DMS153 treated with DMSO at 0.1 percent for 48 hours (cell line): ENCODE data around the gene WDFY4.

Source experiments
- DNase-seq: peaks from one replicate; lab custom pipeline; 2025; ENCODE audit not compliant: unreplicated experiment; lab: John Stamatoyannopoulos, UW

WDFY4 gene

GRCh38 chr10:48897441-48897790 is 212.7 kb downstream of the WDFY4 start:
- no peak for DNase-seq

DNA sequence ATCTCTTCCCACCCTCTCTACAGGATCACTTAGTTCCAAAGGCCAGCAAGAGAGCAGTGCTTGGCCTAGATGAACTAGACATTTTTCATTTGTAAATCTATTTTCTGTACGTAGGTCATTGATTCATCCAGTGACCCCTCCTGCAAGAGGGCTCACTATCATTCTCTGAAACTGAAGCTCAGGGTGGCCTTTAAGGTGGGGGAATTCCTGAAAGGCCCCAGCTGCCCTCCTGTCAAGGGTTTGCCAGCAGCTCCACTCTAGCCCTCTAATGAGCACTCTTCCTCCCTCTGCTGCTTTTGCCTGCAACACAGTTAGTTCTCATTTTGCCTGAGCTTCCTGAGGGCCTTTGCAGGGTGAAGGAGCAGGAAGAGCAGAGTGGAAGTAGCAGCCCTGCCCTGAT is 213.8 kb downstream of the WDFY4 start:
- no peak for DNase-seq

GRCh38 chr10:48899781-48900180 is 215.1 kb downstream of the WDFY4 start:
- DNase-seq, result no peak

DNA sequence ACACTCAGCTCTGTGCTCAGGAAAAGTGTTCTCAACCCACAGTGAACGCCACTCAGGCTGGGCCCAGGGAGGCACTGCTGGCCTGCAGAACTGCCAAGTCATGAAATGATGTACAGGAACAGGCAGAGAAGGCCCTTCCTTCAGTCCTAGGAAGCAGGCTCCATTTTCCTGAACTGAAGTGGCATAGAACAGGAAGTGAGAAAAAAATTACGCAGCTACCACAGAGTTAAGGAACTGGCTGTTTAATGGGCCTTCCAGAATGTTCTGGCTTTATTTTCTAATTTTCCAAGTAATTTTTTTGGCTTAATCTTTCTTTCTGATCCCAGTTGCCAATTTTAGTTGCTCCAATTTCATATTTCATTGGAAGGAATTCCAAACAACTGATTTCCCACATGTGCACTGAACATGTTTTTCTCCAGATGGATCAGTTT is 215.7 kb downstream of the WDFY4 start:
- no peak for DNase-seq

GRCh38 chr10:48901319-48901718 is 216.6 kb downstream of the WDFY4 start:
- DNase-seq, result no peak

GRCh38 chr10:48902096-48902495 is 217.4 kb downstream of the WDFY4 start:
- no peak for DNase-seq

DNA sequence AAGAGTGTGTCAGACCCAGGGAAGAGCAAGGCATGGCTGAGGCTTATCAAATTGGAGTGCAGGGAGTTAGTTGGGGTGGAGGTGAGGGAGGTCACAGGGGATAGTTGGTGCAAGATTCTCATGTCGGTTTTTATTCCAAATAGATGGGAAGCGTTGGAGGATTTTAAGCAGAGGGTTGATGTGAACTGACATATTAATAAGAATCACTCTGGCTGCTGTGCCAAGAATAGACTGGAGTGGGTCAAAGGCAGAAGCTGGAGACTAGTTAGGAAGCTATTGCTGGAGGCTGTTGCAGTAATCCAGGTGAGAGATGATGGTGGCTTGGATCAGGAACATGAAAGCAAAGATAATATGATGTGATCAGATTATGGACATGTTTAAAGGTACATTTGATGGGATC is 218.5 kb downstream of the WDFY4 start:
- DNase-seq, result no peak

GRCh38 chr10:48904861-48905260 is 220.2 kb downstream of the WDFY4 start:
- DNase-seq, result no peak

DNA sequence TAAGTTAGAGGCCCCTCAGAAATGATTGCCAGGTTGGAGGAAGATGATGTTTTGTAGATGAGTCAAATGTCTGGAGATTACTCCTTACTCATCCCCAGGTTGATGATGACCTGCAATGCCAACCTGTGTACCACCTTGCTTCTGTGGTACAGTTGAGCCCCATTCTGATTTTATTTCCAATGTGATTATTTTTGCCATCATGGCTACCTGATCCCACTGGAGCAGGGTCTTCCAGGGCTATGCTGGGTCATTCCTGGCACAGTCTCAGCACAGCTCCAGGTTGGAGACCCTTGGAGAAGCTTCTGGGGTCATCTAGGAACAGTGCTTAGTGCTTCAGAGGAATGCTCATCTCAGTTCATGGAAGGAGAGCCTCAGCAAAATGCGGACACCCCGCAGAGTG is 220.6 kb downstream of the WDFY4 start:
- DNase-seq, result no peak

DNA sequence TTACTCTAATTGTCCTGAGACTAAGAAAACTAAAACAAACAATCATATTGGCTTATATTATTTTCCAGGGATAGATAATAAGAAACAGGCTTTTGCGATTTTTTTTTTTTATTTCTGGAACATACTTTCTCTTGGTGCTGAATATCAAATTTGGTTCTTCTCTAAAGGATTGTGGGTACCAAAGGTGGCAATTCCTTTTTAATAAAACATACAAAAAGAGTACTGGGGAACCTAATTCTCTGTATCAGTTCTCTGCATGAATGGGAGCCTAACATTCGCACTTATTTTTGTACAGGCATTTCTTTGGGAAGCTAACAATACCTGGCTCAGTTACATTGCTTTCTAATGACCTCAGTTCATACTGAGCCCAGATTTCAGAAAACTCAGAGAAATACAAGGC is 222.2 kb downstream of the WDFY4 start:
- DNase-seq, result no peak

- no peak for DNase-seq
Measured at GRCh38 chr10:48907730-48908129, 223.1 kb downstream of the WDFY4 start.

GRCh38 chr10:48910548-48910947 is 225.9 kb downstream of the WDFY4 start:
- no peak for DNase-seq

DNA sequence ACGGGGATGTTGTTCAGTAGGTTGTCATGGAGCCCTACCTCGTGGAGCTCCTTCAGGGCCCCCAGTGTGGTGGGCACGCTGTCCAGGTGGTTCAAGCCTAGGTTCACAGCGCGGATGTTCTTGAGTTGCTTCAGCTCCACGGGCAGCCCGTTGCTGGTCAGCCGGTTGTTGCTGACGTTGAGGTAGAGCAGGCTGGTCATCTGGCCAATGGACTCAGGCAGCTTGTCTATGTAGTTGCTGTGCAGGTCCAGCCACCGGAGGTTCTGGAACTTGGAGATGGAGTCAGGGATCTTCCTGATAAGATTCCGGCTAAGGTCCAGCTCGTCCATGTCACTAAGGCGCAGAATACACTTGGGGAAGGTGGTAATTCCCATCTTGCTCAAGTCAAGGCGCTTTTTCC is 229.0 kb downstream of the WDFY4 start:
- DNase-seq, result no peak

DNA sequence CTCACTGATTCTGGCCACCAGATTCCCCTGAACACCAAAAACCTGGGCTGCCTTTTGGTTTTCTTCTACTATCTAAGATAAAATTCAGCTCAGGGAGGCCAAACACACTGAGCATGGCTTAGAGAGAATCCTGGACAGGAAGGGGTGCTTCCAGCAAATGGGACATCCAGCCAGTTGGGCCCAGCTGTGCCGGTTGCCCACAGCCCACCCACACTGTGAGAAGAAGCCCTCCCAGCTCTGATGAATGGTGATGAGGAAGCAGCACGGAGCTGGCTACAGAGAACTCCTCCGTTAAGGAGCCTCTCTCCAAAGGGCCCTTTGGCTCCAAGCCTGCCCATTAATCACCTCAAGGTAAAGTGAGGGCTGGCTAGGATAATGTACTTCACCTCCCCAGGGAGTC is 239.1 kb downstream of the WDFY4 start:
- DNase-seq, result no peak

DNA sequence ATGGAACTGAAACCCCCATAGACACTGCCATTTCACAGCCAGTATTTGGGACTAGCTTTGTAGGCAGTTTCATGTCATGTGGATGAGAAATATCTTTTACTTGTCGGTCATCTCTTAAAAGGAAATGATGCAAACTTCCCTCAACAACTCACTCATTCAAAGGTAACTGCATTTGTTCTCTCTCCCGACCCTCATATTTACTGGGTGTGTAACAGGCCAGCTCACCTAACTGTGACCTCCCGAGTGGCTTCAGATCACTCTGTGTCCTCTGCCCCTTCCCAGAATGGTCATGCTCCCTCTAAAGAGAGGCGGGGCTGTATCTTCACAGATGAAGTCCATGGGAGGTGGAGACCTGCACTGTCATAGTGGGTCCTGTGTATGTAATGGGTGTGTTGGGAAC is 240.3 kb downstream of the WDFY4 start:
- no peak for DNase-seq

DNA sequence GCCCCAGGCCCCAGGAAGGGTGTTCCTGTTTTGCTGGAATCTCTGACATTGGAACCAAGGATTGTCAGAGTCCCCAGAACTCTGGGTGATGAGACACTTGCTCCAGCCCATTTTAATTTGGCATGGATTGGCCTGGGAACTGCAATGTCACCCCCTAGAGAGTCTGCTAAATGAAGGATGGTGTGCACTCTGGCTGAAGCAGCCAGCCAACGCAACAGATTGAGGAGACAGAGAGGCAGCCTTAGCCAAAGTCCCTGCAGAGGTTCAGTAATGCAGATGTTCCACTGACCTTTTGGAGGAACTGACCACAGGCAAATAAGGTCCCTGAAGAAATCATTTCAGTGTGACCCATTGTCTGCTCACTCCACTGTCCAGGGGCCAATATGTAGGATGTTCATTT is 241.6 kb downstream of the WDFY4 start:
- no peak for DNase-seq

- DNase-seq, result no peak
Measured at GRCh38 chr10:48926764-48927540, 242.3 kb downstream of the WDFY4 start.

DNA sequence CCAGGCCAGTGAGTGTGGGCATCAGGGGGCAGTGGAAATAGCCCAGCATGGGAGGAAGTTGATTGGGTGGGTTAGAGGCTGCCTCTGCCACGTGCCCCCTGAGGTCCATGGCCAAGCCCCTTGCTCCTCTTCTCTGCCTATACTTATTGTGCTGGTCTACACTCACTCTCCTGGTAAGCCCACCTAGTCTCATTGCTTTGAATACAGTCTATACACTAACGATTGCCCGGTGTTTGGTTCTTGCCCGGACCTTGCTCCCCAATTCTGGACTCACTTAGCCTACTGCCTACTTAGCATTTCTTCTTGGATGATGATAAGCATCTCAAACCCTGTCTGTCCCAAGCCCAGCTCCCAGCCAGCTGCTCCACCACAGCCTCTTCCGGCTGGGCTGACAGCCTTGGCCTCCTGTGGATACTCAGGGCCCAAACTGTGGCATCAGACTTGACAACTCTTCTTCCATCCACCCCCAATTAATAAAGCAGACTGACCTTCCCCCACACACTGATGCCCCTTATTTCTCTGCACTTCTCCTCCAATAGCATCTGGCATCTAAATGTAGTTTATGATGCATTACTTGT is 244.8 kb downstream of the WDFY4 start:
- no peak for DNase-seq

- no peak for DNase-seq
Measured at GRCh38 chr10:48931188-48931587, 246.5 kb downstream of the WDFY4 start.

DNA sequence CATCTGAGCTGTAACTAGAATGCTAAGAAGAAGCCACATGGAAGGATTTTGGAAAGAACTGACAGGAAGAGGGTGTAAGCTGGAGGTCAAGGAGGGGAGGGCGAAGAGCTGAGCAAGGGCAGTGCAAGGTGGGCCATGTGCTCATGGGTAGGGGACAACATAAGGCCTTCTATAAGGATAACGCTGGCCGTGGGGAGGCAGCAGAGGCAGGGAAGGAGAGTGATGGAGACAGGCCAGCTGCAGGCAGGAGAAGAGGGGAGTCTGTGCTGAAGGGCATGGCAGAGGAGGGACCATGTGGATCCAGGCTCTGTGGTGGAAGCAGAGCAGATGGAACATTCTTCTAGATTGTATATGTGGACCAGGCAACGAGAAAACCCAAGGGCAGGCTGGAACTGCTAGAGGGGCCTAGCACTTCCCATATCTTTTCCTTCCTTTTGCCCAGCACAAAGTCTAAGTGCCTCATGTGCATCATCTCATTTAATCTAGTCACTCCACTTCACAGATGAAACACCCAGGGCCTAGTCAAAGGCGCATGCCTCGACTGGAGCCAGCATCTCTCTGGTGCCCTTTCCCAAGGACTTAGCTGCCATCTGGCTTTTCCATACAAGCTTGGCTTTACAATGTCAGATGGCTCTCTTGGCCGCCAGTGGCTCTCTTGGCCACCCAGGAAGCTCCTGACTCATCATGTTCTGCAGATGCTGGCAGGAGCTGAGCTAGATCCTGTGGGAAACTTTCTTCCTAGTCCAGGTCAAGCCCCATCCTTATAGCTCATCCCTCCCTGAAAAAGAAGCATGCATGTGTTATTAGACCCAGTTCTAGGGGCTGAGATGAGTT is 248.4 kb downstream of the WDFY4 start:
- no peak for DNase-seq

DNA sequence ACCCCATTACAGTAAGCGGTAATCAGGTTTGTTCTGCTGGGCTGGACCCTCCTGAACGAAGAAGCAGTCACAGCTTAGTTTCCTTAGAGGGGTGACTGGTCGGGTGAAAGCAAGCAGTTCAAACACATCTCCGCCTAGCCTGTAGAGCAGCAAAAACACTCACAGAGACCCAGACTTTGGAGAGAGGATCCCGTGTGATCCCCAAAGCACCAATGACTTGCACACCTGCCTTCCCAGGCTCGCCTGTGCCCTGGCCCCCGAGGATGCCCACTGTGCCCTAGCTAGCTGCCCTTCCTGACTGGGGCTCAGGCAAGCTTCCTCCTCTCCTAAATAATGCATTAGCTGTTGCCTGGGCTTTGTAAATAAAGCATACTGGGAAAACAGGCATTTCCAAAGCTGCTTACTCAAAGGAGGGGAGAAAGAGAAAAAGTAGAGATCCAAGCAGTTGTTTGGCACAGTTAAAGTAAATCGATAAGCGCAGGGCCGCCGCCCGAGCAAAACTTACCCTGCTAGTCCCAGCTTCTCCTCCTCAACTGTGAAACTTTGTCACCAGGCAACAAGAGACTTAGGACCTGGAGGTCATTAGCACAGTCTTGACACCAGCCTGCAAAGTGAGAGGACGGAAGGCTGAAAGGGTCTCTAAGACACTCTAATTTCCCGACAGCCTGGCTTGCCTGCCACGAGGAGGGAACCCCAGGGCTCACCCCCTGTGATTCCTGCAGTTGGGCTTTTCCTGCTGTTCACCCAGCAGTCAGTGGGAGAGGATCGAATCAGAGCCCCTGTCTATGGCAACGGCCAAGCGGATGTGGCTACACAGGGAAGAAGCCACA is 250.2 kb downstream of the WDFY4 start:
- DNase-seq, result no peak
